GM12878 (cell line): ENCODE data around the gene S100A4. TPM values are rescaled to one million over a fixed set of nuclear protein-coding genes. Genes with fewer than 3 reads are reported as not detected.
A peak's percentile ranks its signal among the peaks of the same experiment; 100 is the strongest.

Source experiments
- ATAC-seq: fragments of 200-7000 bp; cut with Tn5 transposase; 3 replicates; pipeline ENCODE4 v1.9.1; 2020; ENCODE audit warnings: mild to moderate bottlenecking, moderate library complexity
- BruUV-seq: library from RNA; stranded (reverse); fragments of 400-500 nt; replicated peaks from 2 replicates; lab custom pipeline; 2021; lab: Mats Ljungman, UMichigan
- CTCF ChIA-PET: fragments of 300-600 bp; sonication (Branson Sonifier 250); formaldehyde crosslinking; extraction: SDS; loops from one replicate; lab custom pipeline; 2021; ENCODE audit warnings: inconsistent platforms; lab: Yijun Ruan, JAX
- POLR2A ChIA-PET: fragments of 350-600 bp; formaldehyde crosslinking; extraction: SDS; loops from one replicate; lab custom pipeline; 2021; ENCODE audit warnings: inconsistent platforms; lab: Charles Lee
- RAD21 ChIA-PET: fragments of 300-600 bp; sonication (Branson Sonifier 250); formaldehyde crosslinking; loops from one replicate; lab custom pipeline; 2023; ENCODE audit warnings: antibody characterized with exemption; ENCODE audit not compliant: unreplicated experiment; lab: Charles Lee
- SMC1A ChIA-PET: fragments of 300-600 bp; sonication (Branson Sonifier 250); formaldehyde crosslinking; loops from one replicate; lab custom pipeline; 2023; ENCODE audit not compliant: unreplicated experiment, uncharacterized antibody; lab: Charles Lee
- DNase-seq: peaks from one replicate; pipeline ENCODE4 v3.0.0-alpha.2; 2011; ENCODE audit warnings: low read depth, low spot score
- FAIRE-seq: peaks from 3 replicates; lab custom pipeline; 2011; peaks lifted over from hg19 to GRCh38; lab: Jason Lieb, UNC
- H2AFZ ChIP-seq: 2 replicates; pipeline ENCODE4 v1.6.0; 2011; ENCODE audit warnings: low read depth, low read length, control low read depth; ENCODE audit not compliant: control insufficient read depth
- H3K27ac ChIP-seq: 2 replicates; pipeline ENCODE4 v1.5.1; 2011; ENCODE audit warnings: control low read depth; ENCODE audit not compliant: control insufficient read depth, insufficient read depth
- H3K27me3 ChIP-seq, 2 experiments: replicated peaks in 1 of 2; 2 replicates each; pipeline versions ENCODE4 v1.6.0 to v1.6.1; 2011; ENCODE audit warnings: low read length in 1 of 2; ENCODE audit not compliant: control insufficient read depth in 2 of 2, insufficient read depth in 2 of 2
- H3K36me3 ChIP-seq, 2 experiments: 2 replicates each; pipeline ENCODE4 v1.5.1; 2011; ENCODE audit warnings: low read length in 1 of 2; ENCODE audit not compliant: control insufficient read depth in 2 of 2, insufficient read depth in 2 of 2
- H3K4me1 ChIP-seq: 2 replicates; pipeline ENCODE4 v1.6.1; 2011; ENCODE audit warnings: mild to moderate bottlenecking, low read length, moderate library complexity, mixed read lengths; ENCODE audit not compliant: control insufficient read depth, insufficient read depth
- H3K4me2 ChIP-seq: 2 replicates; pipeline ENCODE4 v1.6.0; 2011; ENCODE audit warnings: control low read depth; ENCODE audit not compliant: control insufficient read depth, insufficient read depth
- H3K4me3 ChIP-seq: fragments of 200-600 bp; sonication (generic); 2 replicates; pipeline ENCODE4 v1.5.1; 2016
- H3K79me2 ChIP-seq: 2 replicates; pipeline ENCODE4 v1.6.0; 2011; ENCODE audit warnings: low read length; ENCODE audit not compliant: control insufficient read depth, insufficient read depth
- H3K9ac ChIP-seq: 2 replicates; pipeline ENCODE4 v1.8.0; 2011; ENCODE audit warnings: low read length, control low read depth, mixed read lengths; ENCODE audit not compliant: control insufficient read depth, insufficient read depth
- H3K9me3 ChIP-seq: replicated peaks from 3 replicates; pipeline ENCODE4 v1.5.1; 2011; ENCODE audit warnings: mild to moderate bottlenecking, low read length; ENCODE audit not compliant: control insufficient read depth, insufficient read depth
- H4K20me1 ChIP-seq: 2 replicates; pipeline ENCODE4 v1.6.0; 2011; ENCODE audit not compliant: control insufficient read depth, insufficient read depth
- CEBPB ChIP-seq, 2 experiments: fragments of 150-350 bp in 1 of 2; IDR thresholded peaks; 2 replicates each; pipeline ENCODE4 v1.6.1; 2012 to 2014; ENCODE audit warnings: low read depth in 2 of 2, low read length in 2 of 2, borderline replicate concordance in 1 of 2, inconsistent platforms in 1 of 2
- CHD4 ChIP-seq: fragments of 200-600 bp; sonication (generic); IDR thresholded peaks from 2 replicates; pipeline ENCODE4 v1.6.1; 2016; ENCODE audit warnings: mild to moderate bottlenecking
- EED ChIP-seq: sonication (generic); IDR thresholded peaks from 2 replicates; pipeline ENCODE4 v1.6.1; 2016; ENCODE audit warnings: antibody characterized with exemption, low read depth
- GATAD2B ChIP-seq: fragments of 450-650 bp; conservative IDR thresholded peaks from 2 replicates; pipeline ENCODE4 v1.6.1; 2017; ENCODE audit warnings: low read depth, mild to moderate bottlenecking, moderate library complexity
- HCFC1 ChIP-seq: fragments of 150-350 bp; IDR thresholded peaks from 2 replicates; pipeline ENCODE4 v1.6.1; 2014; ENCODE audit warnings: low read length
- HDGF ChIP-seq: fragments of 450-650 bp; IDR thresholded peaks from 2 replicates; pipeline ENCODE4 v1.6.1; 2016; ENCODE audit warnings: antibody characterized with exemption
- IRF3 ChIP-seq: fragments of 450-650 bp; IDR thresholded peaks from 2 replicates; pipeline ENCODE4 v1.6.1; 2014; ENCODE audit warnings: mild to moderate bottlenecking
- LARP7 ChIP-seq: fragments of 450-650 bp; IDR thresholded peaks from 2 replicates; pipeline ENCODE4 v1.6.1; 2017; ENCODE audit warnings: mild to moderate bottlenecking
- MEF2B ChIP-seq: fragments of 450-650 bp; IDR thresholded peaks from 2 replicates; pipeline ENCODE4 v1.6.1; 2018; ENCODE audit warnings: mild to moderate bottlenecking, moderate library complexity; ENCODE audit not compliant: partially characterized antibody, poor library complexity, severe bottlenecking
- NR2F1 ChIP-seq: fragments of 450-650 bp; conservative IDR thresholded peaks from 2 replicates; pipeline ENCODE4 v1.6.1; 2017; ENCODE audit warnings: mild to moderate bottlenecking
- NRF1 ChIP-seq: conservative IDR thresholded peaks from 2 replicates; pipeline ENCODE4 v1.6.1; 2011; ENCODE audit warnings: mild to moderate bottlenecking, low read depth, low read length, improper control_type of control experiment
- PBX3 ChIP-seq: IDR thresholded peaks from 2 replicates; pipeline ENCODE4 v1.6.1; 2011; ENCODE audit warnings: mild to moderate bottlenecking, low read depth, low read length, moderate library complexity; ENCODE audit not compliant: insufficient replicate concordance
- PML ChIP-seq: IDR thresholded peaks from 2 replicates; pipeline ENCODE4 v1.6.1; 2012; ENCODE audit warnings: low read length, inconsistent platforms
- POU2F2 ChIP-seq: IDR thresholded peaks from 3 replicates; pipeline ENCODE4 v1.6.1; 2011; ENCODE audit warnings: low read depth, mild to moderate bottlenecking, low read length, borderline replicate concordance
- RAD51 ChIP-seq: fragments of 450-650 bp; IDR thresholded peaks from 2 replicates; pipeline ENCODE4 v1.6.1; 2016; ENCODE audit warnings: moderate library complexity, mild to moderate bottlenecking, inconsistent platforms
- SREBF2 ChIP-seq: IDR thresholded peaks from 2 replicates; pipeline ENCODE4 v1.6.1; 2012; ENCODE audit warnings: mild to moderate bottlenecking, low read length
- TARDBP ChIP-seq: IDR thresholded peaks from 2 replicates; pipeline ENCODE4 v1.6.1; 2016; ENCODE audit warnings: borderline replicate concordance
- USF2 ChIP-seq: IDR thresholded peaks from 2 replicates; pipeline ENCODE4 v1.6.1; 2011; ENCODE audit warnings: low read depth, low read length, improper control_type of control experiment, borderline replicate concordance
- WRNIP1 ChIP-seq: IDR thresholded peaks from 2 replicates; pipeline ENCODE4 v1.6.1; 2011; ENCODE audit warnings: low read depth, low read length, improper control_type of control experiment, borderline replicate concordance
- ZBTB33 ChIP-seq: fragments of 450-650 bp; IDR thresholded peaks from 2 replicates; pipeline ENCODE4 v1.6.1; 2017; ENCODE audit warnings: mild to moderate bottlenecking
- WGBS: methylation state at CpG from one replicate; pipeline ENCODE4 v1.1.6; 2016; ENCODE audit warnings: low lambda C conversion rate; ENCODE audit not compliant: insufficient replicate concordance, insufficient coverage; ENCODE audit errors: missing lambda C conversion rate; 5-methylcytosine and 5-hydroxymethylcytosine counted together
- in situ Hi-C: fragments of 300-500 bp; cut with MboI; formaldehyde crosslinking; loops from 9 replicates; pipeline ENCODE4 v1.14.3; 2018; ENCODE audit warnings: mixed read lengths
- intact Hi-C: fragments of 100-400 bp; cut with micrococcal nuclease; formaldehyde crosslinking; loops from one replicate; pipeline ENCODE4 v1.14.2; 2022; ENCODE audit not compliant: unreplicated experiment
- polyA plus RNA-seq, 11 experiments: library from polyadenylated mRNA; depleted of rRNA in 4 of 11; unstranded in 6 of 11; stranded (reverse) in 5 of 11; fragments of >200 nt; fragmentation: Nextera tagmentation in 4 of 11; fragmentation: Illumina TruSeq in 1 of 11; extraction: Ambion mirVana in 4 of 11; extraction: Trizol in 1 of 11; gene quantifications; 1 replicate in 1 of 11; 2 replicates in 10 of 11; pipeline versions ENCODE4 v1.2.1 to v1.2.3, GENCODE V29; 2011 to 2016; ENCODE audit warnings: inconsistent platforms in 2 of 11, missing spikeins in 2 of 11, low read depth in 1 of 11
- total RNA-seq, 4 experiments: library from RNA; depleted of rRNA in 3 of 4; stranded (reverse); fragments of >200 nt in 3 of 4; fragmentation: Illumina TruSeq in 1 of 4; extraction: Trizol in 1 of 4; gene quantifications; 2 replicates each; pipeline versions ENCODE4 v1.2.1 to v1.2.3, GENCODE V29; 2013 to 2021

S100A4 gene
- total and polyA plus RNA-seq, 10 of the 15 experiments (the other 5 are each of a cell fraction or from before 2014, with no cell fraction given): 4.3 to 104 (median 27.3) TPM

- H3K4me1 ChIP-seq: peaks cover 20% of the 10 kb centered on the region
- in situ Hi-C loops: no loop called here
- TF ChIP-seq ZBTB33 (no peak), EED (no peak), GATAD2B (peak; percentile 63; the same call in 1 of the 2 replicates), NR2F1 (peak; percentile 76), HDGF (0 out of 2 replicates have a peak, but pooled peaks have one; percentile 16), SREBF2 (no peak), PML (no peak), IRF3 (no peak), LARP7 (0 out of 2 replicates have a peak, but pooled peaks have one; percentile 36), MEF2B (no peak), WRNIP1 (no peak), POU2F2 (no peak), HCFC1 (no peak), CHD4 (no peak), RAD51 (peak; percentile 91), NRF1 (0 out of 2 replicates have a peak, but pooled peaks have one; percentile 22), CEBPB (IDR thresholded peaks at IDR 0.05; ENCODE audit: borderline replicate concordance in 1 of 2, low read depth in 2 of 2, low read length in 2 of 2) (no peak), PBX3 (no peak), USF2 (peak; percentile 37), TARDBP (no peak)
Measured at GRCh38 chr1:153536012-153536670, 9.5 kb downstream of the S100A4 start.

More at GRCh38 chr1:153536012-153536670, 9.5 kb downstream of the S100A4 start:
- FAIRE-seq (peak; percentile 47), ATAC-seq (peak; percentile 79), DNase-seq (no peak)
- Histone ChIP-seq H3K9ac (peak overlapping the region; percentile 67), H3K9me3 (no peaks in the 10 kb centered on the region), H2AFZ (peak overlapping the region; percentile 96), H3K4me2 (peak overlapping the region; percentile 99), H3K4me3 (peak overlapping the region; percentile 67), H4K20me1 (no peaks in the 10 kb centered on the region), H3K27me3 (no peaks in the 10 kb centered on the region), H3K79me2 (no peaks in the 10 kb centered on the region; the same call in 1 of the 2 replicates), H3K27ac (no peak overlapping the region; the same call in 1 of the 2 replicates), H3K36me3 (no peaks in the 10 kb centered on the region)
- RAD21 ChIA-PET: interaction anchor here (0.8 to 6.4 kb wide), 12 partner anchors 9 to 199 kb away, joined by 3 to 74 read pairs (median 6); partner anchors contain the start of genes CHTOP, S100A2 and S100A4
- CTCF ChIA-PET: interaction anchor here (0.9 to 8.6 kb wide), 9 partner anchors 8 to 451 kb away, joined by 3 to 216 read pairs (median 7); partner anchors contain the start of genes CHTOP, RAB13, S100A13 and S100A2
- WGBS: 2% methylated on average over 22 of the region's 38 CpGs
- SMC1A ChIA-PET: interaction anchor here (1.4 to 5.6 kb wide), 9 partner anchors 8 to 190 kb away, joined by 4 to 72 read pairs (median 10); partner anchors contain the start of genes S100A2 and S100A4
- POLR2A ChIA-PET: interaction anchor here (0.8 to 3.2 kb wide), 10 partner anchors 9 to 207 kb away, joined by 3 to 29 read pairs (median 6); partner anchors contain the start of genes CHTOP, S100A2 and S100A4
- BruUV-seq: no TSS peak
- intact Hi-C loops: no loop called here
